K562 (cell line): Measurements from ENCODE around the gene SPCS2. TPM values are rescaled to one million over a fixed set of nuclear protein-coding genes. Genes with fewer than 3 reads are reported as not detected.

Experiments used
- ARID4B ChIP-seq: sonication (generic); formaldehyde crosslinking; IDR thresholded peaks from 2 replicates; pipeline ENCODE4 v1.8.0; 2022; ENCODE audit warnings: mild to moderate bottlenecking, missing genetic modification reagents
- CBX3 ChIP-seq, 2 experiments: IDR thresholded peaks; 1 replicate in 1 of 2; 2 replicates in 1 of 2; pipeline ENCODE4 v1.6.1; 2012; ENCODE audit warnings: inconsistent platforms in 2 of 2, low read length in 2 of 2, borderline replicate concordance in 1 of 2, control low read depth in 1 of 2
- ETS1 ChIP-seq: conservative IDR thresholded peaks from 2 replicates; pipeline ENCODE4 v1.6.1; 2011; ENCODE audit warnings: low read depth, mild to moderate bottlenecking, low read length; ENCODE audit not compliant: control insufficient read depth
- ETS2 ChIP-seq: IDR thresholded peaks from 2 replicates; pipeline ENCODE4 v1.6.1; 2016; ENCODE audit warnings: borderline replicate concordance, missing genetic modification characterization, mild to moderate bottlenecking, moderate library complexity, missing compliant biosample characterization; ENCODE audit not compliant: poor library complexity, severe bottlenecking
- HDAC6 ChIP-seq: IDR thresholded peaks from 2 replicates; pipeline ENCODE4 v1.6.1; 2012; ENCODE audit warnings: low read depth, mild to moderate bottlenecking, control low read depth, inconsistent platforms, low read length, moderate library complexity
- HIVEP1 ChIP-seq: fragments of 250-450 bp; sonication (Bioruptor Pico); IDR thresholded peaks from 2 replicates; pipeline ENCODE4 v1.4.0; 2020; ENCODE audit warnings: mild to moderate bottlenecking
- KAT2B ChIP-seq: IDR thresholded peaks from one replicate; pipeline ENCODE4 v1.6.1; 2012; ENCODE audit warnings: low read depth, mild to moderate bottlenecking, control low read depth, inconsistent platforms, low read length, moderate library complexity
- NEUROD1 ChIP-seq: fragments of 150-350 bp; IDR thresholded peaks from 2 replicates; pipeline ENCODE4 v1.6.1; 2014; ENCODE audit warnings: borderline replicate concordance, low read length, low read depth; ENCODE audit not compliant: partially characterized antibody
- PHB2 ChIP-seq: fragments of 450-650 bp; IDR thresholded peaks from 2 replicates; pipeline ENCODE4 v1.6.1; 2017; ENCODE audit warnings: low read depth
- SAFB ChIP-seq: fragments of 200-400 bp; formaldehyde crosslinking; IDR thresholded peaks from 2 replicates; pipeline ENCODE4 v1.6.1; 2017; ENCODE audit warnings: low read depth, low read length, borderline replicate concordance
- XRCC3 ChIP-seq: fragments of 450-650 bp; IDR thresholded peaks from 2 replicates; pipeline ENCODE4 v1.6.1; 2017; ENCODE audit warnings: mild to moderate bottlenecking, moderate library complexity
- ZC3H8 ChIP-seq: fragments of 450-650 bp; IDR thresholded peaks from 2 replicates; pipeline ENCODE4 v1.6.1; 2017
- ZNF121 ChIP-seq: sonication (generic); formaldehyde crosslinking; conservative IDR thresholded peaks from 2 replicates; pipeline ENCODE4 v1.8.0; 2022; ENCODE audit warnings: missing genetic modification reagents
- ZNF239 ChIP-seq: fragments of 250-450 bp; sonication (Bioruptor Pico); IDR thresholded peaks from 2 replicates; pipeline ENCODE4 v1.4.0; 2020; ENCODE audit warnings: mild to moderate bottlenecking
- ZNF75A ChIP-seq: fragments of 450-650 bp; formaldehyde crosslinking; IDR thresholded peaks from 2 replicates; pipeline ENCODE4 v1.4.0; 2020; ENCODE audit warnings: mild to moderate bottlenecking
- polyA plus RNA-seq, 8 experiments: library from polyadenylated mRNA; depleted of rRNA in 4 of 8; stranded (reverse) in 5 of 8; unstranded in 3 of 8; fragments of >200 nt; fragmentation: Nextera tagmentation in 2 of 8; fragmentation: Illumina TruSeq in 1 of 8; extraction: Ambion mirVana in 2 of 8; extraction: Trizol in 1 of 8; gene quantifications; 2 replicates each; pipeline versions ENCODE4 v1.2.1 to v1.2.3, GENCODE V29; 2011 to 2014; ENCODE audit warnings: inconsistent platforms in 1 of 8, missing spikeins in 1 of 8
- total RNA-seq, 7 experiments: library from RNA; depleted of rRNA in 6 of 7; stranded (reverse); fragments of >200 nt in 6 of 7; fragmentation: Illumina TruSeq in 2 of 7; extraction: Trizol in 2 of 7; gene quantifications; 2 replicates each; pipeline versions ENCODE4 v1.2.1 to v1.2.3, GENCODE V29; 2011 to 2021; ENCODE audit warnings: low replicate concordance in 1 of 7
- TF ChIP-seq, protein P1 (sequence below): fragments of 250-450 bp; sonication (Bioruptor Pico); IDR thresholded peaks from 2 replicates; pipeline ENCODE4 v1.8.0; 2022; ENCODE audit warnings: moderate library complexity, mild to moderate bottlenecking, inconsistent platforms
- TF ChIP-seq, protein P2 (sequence below): sonication (generic); formaldehyde crosslinking; IDR thresholded peaks from 2 replicates; pipeline ENCODE4 v1.8.0; 2022; ENCODE audit warnings: mild to moderate bottlenecking, missing genetic modification reagents
- TF ChIP-seq, protein P3 (sequence below): fragments of 450-650 bp; IDR thresholded peaks from 2 replicates; pipeline ENCODE4 v1.6.1; 2016; ENCODE audit warnings: mild to moderate bottlenecking

SPCS2 gene
- total and polyA plus RNA-seq, 9 of the 15 experiments (the other 6 are each of a cell fraction or from before 2014, with no cell fraction given): 38.2 to 458 (median 193) TPM

DNA sequence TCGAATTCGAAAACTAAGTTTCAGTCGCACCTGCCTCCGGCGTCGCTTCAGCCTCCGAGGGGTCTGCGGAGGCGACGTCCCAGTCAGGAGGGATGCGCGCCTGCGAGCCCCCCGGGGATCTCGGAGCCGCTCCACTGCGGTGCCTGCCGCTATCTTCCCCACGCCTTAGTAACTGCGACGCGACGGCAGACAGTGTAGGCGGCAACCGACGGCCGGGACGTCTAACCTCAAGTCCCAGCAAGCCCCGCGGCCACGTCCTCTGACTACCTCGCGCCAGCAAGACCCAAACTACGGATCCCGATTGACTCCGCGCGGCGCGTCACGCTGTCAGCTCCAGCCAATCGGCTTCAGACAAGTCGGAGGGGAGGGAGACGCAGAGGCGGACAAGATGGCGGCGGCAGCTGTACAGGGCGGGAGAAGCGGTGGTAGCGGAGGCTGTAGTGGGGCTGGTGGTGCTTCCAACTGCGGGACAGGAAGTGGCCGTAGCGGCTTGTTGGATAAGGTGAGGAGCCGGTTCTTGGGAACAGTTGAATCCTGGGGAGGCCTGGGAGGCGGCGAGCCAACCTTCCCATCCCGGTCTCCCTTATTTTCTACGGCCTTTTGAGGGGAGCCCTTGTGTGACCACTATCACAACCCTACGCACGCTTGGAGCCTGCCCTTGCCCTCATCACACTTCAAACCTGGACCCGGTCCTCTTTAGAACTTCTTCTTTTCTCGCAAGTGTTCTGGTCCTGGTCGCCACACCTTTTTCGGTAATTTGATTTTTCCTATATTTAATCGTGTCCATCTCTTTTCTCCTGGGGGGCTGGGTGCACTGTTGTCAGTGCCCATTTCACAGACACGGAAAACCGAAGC lies at the start of gene SPCS2, which contains the start of gene XRRA1 (continued):
- TF ChIP-seq ARID4B (CRISPR knock-in tag): peak; percentile 90
- TF ChIP-seq, protein P1, sequence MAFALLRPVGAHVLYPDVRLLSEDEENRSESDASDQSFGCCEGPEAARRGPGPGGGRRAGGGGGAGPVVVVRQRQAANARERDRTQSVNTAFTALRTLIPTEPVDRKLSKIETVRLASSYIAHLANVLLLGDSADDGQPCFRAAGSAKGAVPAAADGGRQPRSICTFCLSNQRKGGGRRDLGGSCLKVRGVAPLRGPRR: 0 out of 2 replicates have a peak, but pooled peaks have one; percentile 2
- TF ChIP-seq, protein P2, sequence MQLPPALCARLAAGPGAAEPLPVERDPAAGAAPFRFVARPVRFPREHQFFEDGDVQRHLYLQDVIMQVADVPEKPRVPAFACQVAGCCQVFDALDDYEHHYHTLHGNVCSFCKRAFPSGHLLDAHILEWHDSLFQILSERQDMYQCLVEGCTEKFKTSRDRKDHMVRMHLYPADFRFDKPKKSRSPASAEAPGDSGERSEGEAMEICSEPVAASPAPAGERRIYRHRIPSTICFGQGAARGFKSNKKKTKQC (CRISPR knock-in tag): peak; percentile 88
- TF ChIP-seq ETS1: peak; percentile 78
- TF ChIP-seq HDAC6: 0 out of 2 replicates have a peak, but pooled peaks have one; percentile 51
- no peak for TF ChIP-seq PHB2
- peak; percentile 15 for TF ChIP-seq NEUROD1
- no peak for TF ChIP-seq ZNF121
- TF ChIP-seq ZNF75A (CRISPR knock-in tag): no peak
- no peak for TF ChIP-seq ETS2 (tag)
- no peak for TF ChIP-seq XRCC3
- TF ChIP-seq SAFB: no peak
- no peak for TF ChIP-seq ZC3H8
- TF ChIP-seq, protein P3, sequence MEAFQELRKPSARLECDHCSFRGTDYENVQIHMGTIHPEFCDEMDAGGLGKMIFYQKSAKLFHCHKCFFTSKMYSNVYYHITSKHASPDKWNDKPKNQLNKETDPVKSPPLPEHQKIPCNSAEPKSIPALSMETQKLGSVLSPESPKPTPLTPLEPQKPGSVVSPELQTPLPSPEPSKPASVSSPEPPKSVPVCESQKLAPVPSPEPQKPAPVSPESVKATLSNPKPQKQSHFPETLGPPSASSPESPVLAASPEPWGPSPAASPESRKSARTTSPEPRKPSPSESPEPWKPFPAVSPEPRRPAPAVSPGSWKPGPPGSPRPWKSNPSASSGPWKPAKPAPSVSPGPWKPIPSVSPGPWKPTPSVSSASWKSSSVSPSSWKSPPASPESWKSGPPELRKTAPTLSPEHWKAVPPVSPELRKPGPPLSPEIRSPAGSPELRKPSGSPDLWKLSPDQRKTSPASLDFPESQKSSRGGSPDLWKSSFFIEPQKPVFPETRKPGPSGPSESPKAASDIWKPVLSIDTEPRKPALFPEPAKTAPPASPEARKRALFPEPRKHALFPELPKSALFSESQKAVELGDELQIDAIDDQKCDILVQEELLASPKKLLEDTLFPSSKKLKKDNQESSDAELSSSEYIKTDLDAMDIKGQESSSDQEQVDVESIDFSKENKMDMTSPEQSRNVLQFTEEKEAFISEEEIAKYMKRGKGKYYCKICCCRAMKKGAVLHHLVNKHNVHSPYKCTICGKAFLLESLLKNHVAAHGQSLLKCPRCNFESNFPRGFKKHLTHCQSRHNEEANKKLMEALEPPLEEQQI: no peak
- TF ChIP-seq KAT2B: no peak
- peak in 1 of 2 experiments; percentile 68; a peak in 1 of 3 replicates for TF ChIP-seq CBX3 (IDR thresholded peaks at IDR 0.05; ENCODE audit: borderline replicate concordance in 1 of 2, low read length in 2 of 2)
- no peak for TF ChIP-seq ZNF239 (CRISPR knock-in tag)
- no peak for TF ChIP-seq HIVEP1 (CRISPR knock-in tag)
